HUES48 (cell line): ENCODE data around the gene ADNP2.

ENCODE experiments used
- H3K27ac ChIP-seq: one replicate; pipeline ENCODE4 v1.7.0; 2013; ENCODE audit warnings: low read depth, low read length, inconsistent platforms
- H3K27me3 ChIP-seq: 2 replicates; pipeline ENCODE4 v1.6.1; 2013; ENCODE audit warnings: mild to moderate bottlenecking, low read length; ENCODE audit not compliant: control insufficient read depth, insufficient read depth
- H3K36me3 ChIP-seq: 2 replicates; pipeline ENCODE4 v1.6.1; 2013; ENCODE audit warnings: low read length; ENCODE audit not compliant: control insufficient read depth, insufficient read depth
- H3K4me1 ChIP-seq: 2 replicates; pipeline ENCODE4 v1.6.1; 2013; ENCODE audit warnings: mild to moderate bottlenecking, low read length; ENCODE audit not compliant: control insufficient read depth, insufficient read depth
- H3K4me3 ChIP-seq: 2 replicates; pipeline ENCODE4 v1.5.1; 2013; ENCODE audit warnings: mild to moderate bottlenecking, low read depth, low read length
- H3K9ac ChIP-seq: 2 replicates; pipeline ENCODE4 v1.6.1; 2013; ENCODE audit warnings: mild to moderate bottlenecking, low read depth, low read length, moderate library complexity
- H3K9me3 ChIP-seq: 2 replicates; pipeline ENCODE4 v1.6.1; 2013; ENCODE audit warnings: low read length; ENCODE audit not compliant: control insufficient read depth, insufficient read depth

Gene ADNP2

GRCh38 chr18:80108739-80109675, at the start of gene ADNP2:
Gene ADNP2 (plus strand): TSS chr18:80109262. CDS start chr18:80117543, 8,281 bp downstream.
- peaks cover 60% of the 10 kb centered on the region for H3K4me1 ChIP-seq
- H3K9me3 ChIP-seq = no peaks in the 10 kb centered on the region
- H3K27ac ChIP-seq = peak within 1 kb of the TSS; percentile 96
- peak within 1 kb of the TSS; percentile 77 for H3K9ac ChIP-seq
- H3K4me3 ChIP-seq = peak within 1 kb of the TSS; percentile 84
- no peaks in the 10 kb centered on the region for H3K27me3 ChIP-seq
- H3K36me3 ChIP-seq = peaks cover 14% of the 10 kb centered on the region

GRCh38 chr18:80059945-80060344, 49.1 kb upstream of the ADNP2 start:
- no peaks in the 10 kb centered on the region for H3K27me3 ChIP-seq
- H3K9me3 ChIP-seq = peaks cover 29% of the 10 kb centered on the region
- H3K36me3 ChIP-seq = no peaks in the 10 kb centered on the region
- H3K9ac ChIP-seq = no peak overlapping the region
- no peak overlapping the region for H3K4me3 ChIP-seq
- no peaks in the 10 kb centered on the region for H3K4me1 ChIP-seq
- H3K27ac ChIP-seq = no peak overlapping the region

- Histone ChIP-seq H3K36me3 (no peaks in the 10 kb centered on the region), H3K27me3 (no peaks in the 10 kb centered on the region), H3K27ac (no peak overlapping the region), H3K9me3 (peaks cover 7% of the 10 kb centered on the region; the same call in 1 of the 2 replicates), H3K4me3 (no peak overlapping the region), H3K9ac (no peak overlapping the region), H3K4me1 (no peaks in the 10 kb centered on the region)
Observed at GRCh38 chr18:80065705-80066104, 43.4 kb upstream of the ADNP2 start.

GRCh38 chr18:80067321-80067720, 41.7 kb upstream of the ADNP2 start:
- Histone ChIP-seq H3K27me3 (no peaks in the 10 kb centered on the region), H3K4me3 (no peak overlapping the region), H3K9me3 (peaks cover 7% of the 10 kb centered on the region; the same call in 1 of the 2 replicates), H3K4me1 (no peaks in the 10 kb centered on the region), H3K9ac (no peak overlapping the region), H3K27ac (no peak overlapping the region), H3K36me3 (no peaks in the 10 kb centered on the region)

GRCh38 chr18:80067897-80068296, 41.2 kb upstream of the ADNP2 start:
- no peaks in the 10 kb centered on the region for H3K4me1 ChIP-seq
- no peak overlapping the region for H3K9ac ChIP-seq
- no peak overlapping the region for H3K4me3 ChIP-seq
- no peak overlapping the region for H3K27ac ChIP-seq
- H3K36me3 ChIP-seq = no peaks in the 10 kb centered on the region
- H3K9me3 ChIP-seq = peaks cover 2% of the 10 kb centered on the region; the same call in 1 of the 2 replicates
- H3K27me3 ChIP-seq = no peaks in the 10 kb centered on the region

- H3K4me1 ChIP-seq = no peaks in the 10 kb centered on the region
- no peaks in the 10 kb centered on the region for H3K27me3 ChIP-seq
- H3K4me3 ChIP-seq = no peak overlapping the region
- H3K27ac ChIP-seq = no peak overlapping the region
- no peak overlapping the region for H3K9ac ChIP-seq
- no peaks in the 10 kb centered on the region for H3K36me3 ChIP-seq
- H3K9me3 ChIP-seq = no peaks in the 10 kb centered on the region; the same call in 1 of the 2 replicates
Observed at GRCh38 chr18:80068571-80069272, 40.3 kb upstream of the ADNP2 start.

GRCh38 chr18:80070825-80071224, 38.2 kb upstream of the ADNP2 start:
- no peak overlapping the region for H3K9ac ChIP-seq
- no peak overlapping the region for H3K4me3 ChIP-seq
- H3K36me3 ChIP-seq = no peaks in the 10 kb centered on the region
- H3K9me3 ChIP-seq = peaks cover under 1% of the 10 kb centered on the region; the same call in 1 of the 2 replicates
- no peaks in the 10 kb centered on the region for H3K4me1 ChIP-seq
- H3K27ac ChIP-seq = no peak overlapping the region
- no peaks in the 10 kb centered on the region for H3K27me3 ChIP-seq

- H3K9ac ChIP-seq = no peak overlapping the region
- no peaks in the 10 kb centered on the region for H3K36me3 ChIP-seq
- no peaks in the 10 kb centered on the region for H3K27me3 ChIP-seq
Observed at GRCh38 chr18:80074183-80074582, 34.9 kb upstream of the ADNP2 start.

GRCh38 chr18:80074697-80075096, 34.4 kb upstream of the ADNP2 start:
- Histone ChIP-seq H3K4me3 (no peak overlapping the region; the same call in 1 of the 2 replicates), H3K9me3 (peaks cover 2% of the 10 kb centered on the region), H3K36me3 (no peaks in the 10 kb centered on the region), H3K9ac (no peak overlapping the region), H3K4me1 (no peaks in the 10 kb centered on the region), H3K27me3 (no peaks in the 10 kb centered on the region), H3K27ac (no peak overlapping the region)

More at GRCh38 chr18:80074183-80074582, 34.9 kb upstream of the ADNP2 start:
- H3K4me3 ChIP-seq = no peak overlapping the region; the same call in 1 of the 2 replicates
- no peaks in the 10 kb centered on the region for H3K4me1 ChIP-seq
- H3K9me3 ChIP-seq = peaks cover 2% of the 10 kb centered on the region
- no peak overlapping the region for H3K27ac ChIP-seq

GRCh38 chr18:80075940-80076339, 33.1 kb upstream of the ADNP2 start:
- H3K27me3 ChIP-seq = no peaks in the 10 kb centered on the region
- H3K9ac ChIP-seq = no peak overlapping the region
- peaks cover 2% of the 10 kb centered on the region for H3K9me3 ChIP-seq
- no peaks in the 10 kb centered on the region for H3K36me3 ChIP-seq
- H3K4me3 ChIP-seq = no peak overlapping the region
- H3K4me1 ChIP-seq = no peaks in the 10 kb centered on the region
- H3K27ac ChIP-seq = no peak overlapping the region

GRCh38 chr18:80076379-80076778, 32.7 kb upstream of the ADNP2 start:
- Histone ChIP-seq H3K27me3 (no peaks in the 10 kb centered on the region), H3K36me3 (no peaks in the 10 kb centered on the region), H3K9ac (no peak overlapping the region), H3K4me3 (no peak overlapping the region), H3K9me3 (peaks cover 2% of the 10 kb centered on the region), H3K27ac (no peak overlapping the region), H3K4me1 (no peaks in the 10 kb centered on the region)
